ENCODE measurements around the gene STX8.
"Not testable (repeated sequence)": the region's sequence is repeated elsewhere in the genome, so short reads cannot be mapped to it uniquely, and the experiment has no call there.

The STX8 gene

DNA sequence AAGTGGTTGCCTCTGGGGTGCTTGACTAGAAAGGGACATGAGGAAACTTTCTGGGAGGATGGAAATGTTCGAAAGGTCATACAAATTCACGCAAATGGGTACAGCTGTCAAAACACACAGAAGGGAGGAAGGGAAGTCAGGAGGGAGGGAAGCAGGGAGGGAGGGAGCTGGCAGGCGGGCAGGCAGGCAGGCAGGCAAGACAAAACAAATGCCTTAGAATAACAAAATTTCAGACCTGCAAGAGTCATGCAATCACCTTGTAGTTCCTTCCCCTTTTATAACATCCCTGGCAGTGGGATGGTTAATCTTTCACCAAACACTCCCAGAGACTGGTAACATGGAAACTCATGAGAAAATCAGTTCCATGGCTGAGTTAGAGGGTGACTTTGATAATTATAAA, 189.2 kb downstream of the STX8 start:
- DNase-seq (ENCODE audit: low read depth), result no peak

DNA sequence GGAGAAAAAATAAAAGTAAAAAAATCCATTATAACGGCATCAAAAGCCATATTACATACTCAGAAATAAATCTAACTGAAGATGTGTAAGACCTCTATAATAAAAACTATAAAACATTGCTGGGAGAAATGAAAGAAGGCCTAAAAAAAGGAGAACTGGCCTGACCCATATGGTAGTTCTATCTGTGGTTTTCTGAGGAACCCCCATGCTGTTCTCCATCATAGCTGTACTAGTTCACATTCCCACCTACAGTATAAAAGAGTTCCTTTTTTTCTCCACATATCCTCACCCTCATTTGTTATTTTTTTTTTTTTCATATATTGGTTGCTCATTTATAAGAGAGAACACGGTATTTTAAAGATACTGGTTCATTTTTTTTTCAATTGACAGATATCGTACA, 191.8 kb downstream of the STX8 start:
- DNase-seq (ENCODE audit: low read depth), result no peak

DNA sequence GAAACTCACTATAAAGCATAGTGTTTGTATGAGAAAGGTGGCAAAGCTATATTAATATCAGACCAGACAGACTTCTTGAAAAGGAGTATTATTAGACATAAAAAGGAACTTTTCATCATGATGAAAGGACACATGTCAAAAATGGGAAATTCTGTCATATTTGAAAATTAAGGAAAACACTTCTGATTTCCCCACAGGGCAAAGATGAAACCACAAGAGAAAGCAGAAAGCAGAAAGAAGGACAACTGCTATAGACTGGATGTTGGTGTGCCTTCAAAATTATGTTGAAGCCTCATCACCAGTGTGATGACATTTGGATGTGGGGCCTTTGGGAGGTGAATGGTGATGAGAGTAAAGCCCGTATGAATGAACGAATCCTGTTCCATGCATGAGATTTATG, 193.0 kb downstream of the STX8 start:
- no peak for DNase-seq (ENCODE audit: low read depth)

DNA sequence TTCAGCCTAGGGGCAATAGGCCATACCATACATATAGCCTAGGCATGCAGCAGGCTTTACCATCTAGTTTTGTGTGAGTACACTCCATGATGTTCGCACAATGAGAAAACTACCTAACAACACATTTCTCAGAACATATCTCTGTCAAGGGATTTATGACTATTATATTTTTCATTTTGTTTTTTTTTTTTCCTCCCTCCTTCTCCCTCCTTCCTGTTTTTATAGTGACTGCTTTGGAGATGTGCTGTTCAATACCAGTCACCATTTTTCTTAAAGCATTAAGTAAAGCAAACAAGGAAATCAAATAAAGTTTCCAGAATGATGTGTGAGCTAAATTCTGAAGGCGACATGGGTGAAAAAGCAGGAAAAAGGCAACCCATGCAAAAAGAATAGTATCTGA, 194.6 kb downstream of the STX8 start:
- no peak for DNase-seq (ENCODE audit: low read depth)

DNA sequence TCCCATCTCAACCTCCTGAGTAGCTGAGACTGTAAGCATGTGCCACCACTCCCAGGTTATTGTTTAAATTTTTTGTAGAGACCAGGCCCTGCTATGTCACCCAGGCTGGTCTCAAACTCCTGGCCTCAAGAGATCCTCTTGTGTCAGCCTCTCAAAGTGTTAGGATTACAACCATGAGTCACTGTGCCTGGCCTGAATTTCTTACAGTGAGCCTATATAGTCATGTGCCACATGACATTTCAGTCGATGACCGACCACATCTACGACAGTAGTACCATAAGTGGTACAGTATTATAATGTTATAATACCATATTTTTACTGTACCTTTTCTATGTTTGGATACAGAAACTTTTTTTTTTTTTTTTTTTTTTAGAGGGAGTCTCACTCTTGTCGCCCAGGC, 195.3 kb downstream of the STX8 start:
- DNase-seq (ENCODE audit: low read depth), result peak; percentile 33

DNA sequence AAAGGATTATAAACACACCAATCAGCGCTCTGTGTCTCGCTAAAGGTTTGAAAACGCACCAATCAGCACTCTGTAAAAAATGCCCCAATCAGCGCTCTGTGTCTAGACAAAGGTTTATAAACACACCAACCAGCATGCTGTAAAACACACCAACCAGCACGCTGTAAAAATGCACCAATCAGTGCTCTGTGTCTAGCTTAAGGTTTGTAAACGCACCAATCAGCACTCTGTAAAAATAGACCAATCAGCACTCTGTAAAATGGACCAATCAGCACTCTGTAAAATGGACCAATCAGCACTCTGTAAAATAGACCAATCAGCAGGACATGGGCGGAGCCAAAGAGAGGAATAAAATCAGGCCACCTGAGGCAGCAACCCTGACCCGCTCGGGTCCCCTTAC, 199.4 kb downstream of the STX8 start:
- not testable (repeated sequence) for DNase-seq (ENCODE audit: low read depth)

DNA sequence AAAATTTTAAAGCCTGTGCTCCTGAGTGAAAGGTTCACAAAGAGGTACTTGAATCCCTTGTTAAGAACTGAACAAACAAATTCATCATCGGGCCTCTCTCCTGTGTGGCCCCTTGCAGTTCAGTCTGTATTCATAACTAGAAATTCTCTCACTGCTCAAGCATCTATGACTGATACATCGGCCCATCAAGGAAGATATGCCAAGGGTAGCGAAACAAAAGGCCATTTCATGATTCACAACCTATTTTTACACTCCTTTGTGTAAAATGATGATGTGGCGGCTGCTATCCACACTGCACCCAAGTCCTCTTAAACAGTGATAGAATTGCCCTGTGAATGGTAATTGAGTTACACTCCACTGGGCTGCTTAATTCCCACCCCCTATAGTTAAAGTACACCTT, 204.6 kb downstream of the STX8 start:
- peak; percentile 93 for DNase-seq (ENCODE audit: low read depth)

DNA sequence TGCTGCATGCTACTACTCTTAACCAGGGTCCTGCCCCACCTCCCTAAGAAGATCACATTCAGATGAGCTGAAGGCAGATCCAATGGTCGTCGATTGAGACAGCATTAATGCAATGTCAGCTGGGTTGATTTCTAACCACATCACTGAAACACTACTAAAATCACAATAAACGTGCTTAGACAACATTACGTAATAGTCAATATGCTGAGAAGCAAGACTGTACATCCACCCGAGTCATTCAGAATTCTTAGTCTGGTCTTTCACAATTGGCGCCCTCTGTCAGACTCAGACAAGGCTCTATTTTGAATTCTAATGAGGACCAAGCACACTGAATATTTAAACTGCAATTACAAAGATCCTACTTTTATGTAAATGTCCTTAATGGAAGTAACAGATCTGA, 205.2 kb downstream of the STX8 start:
- peak; percentile 43 for DNase-seq (ENCODE audit: low read depth)

DNA sequence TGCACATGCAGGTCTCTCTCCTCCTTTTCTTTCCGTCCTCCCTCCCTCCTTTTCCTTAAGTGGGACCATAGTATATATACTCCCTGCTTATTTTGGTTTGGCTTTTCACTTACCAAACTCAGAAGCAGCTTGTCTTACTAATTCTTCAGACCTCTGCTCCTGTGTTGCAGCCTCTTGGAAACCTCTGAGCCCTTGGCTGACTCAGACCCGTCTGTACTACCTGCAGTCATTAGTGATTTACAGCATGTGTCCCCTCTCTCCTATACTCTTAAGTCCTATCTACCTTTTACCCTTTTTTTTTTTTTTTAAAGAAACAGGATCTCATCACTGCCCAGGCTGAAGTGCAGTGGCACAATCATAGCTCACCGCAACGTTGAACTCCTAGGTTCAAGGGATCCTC, 207.0 kb downstream of the STX8 start:
- no peak for DNase-seq (ENCODE audit: low read depth)

DNA sequence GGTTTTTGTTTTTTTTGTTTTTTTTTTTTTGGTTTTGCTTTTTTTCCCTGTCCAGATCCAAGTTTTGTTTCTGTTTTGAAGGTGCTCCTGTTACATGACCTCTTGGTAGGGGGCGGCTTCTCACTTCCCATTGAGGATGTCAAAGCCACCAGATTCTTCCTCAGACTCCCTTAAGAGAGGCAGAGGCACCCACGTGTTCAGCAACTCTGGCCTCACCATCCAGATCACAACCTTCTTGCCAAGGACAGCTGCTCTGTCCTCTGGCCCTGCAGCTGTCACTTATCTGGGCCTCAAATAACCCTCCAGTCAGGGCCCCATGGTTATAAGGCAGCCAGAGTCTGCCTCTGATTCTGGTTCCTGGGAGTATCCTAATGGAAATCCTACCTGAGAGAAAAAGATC, 208.5 kb downstream of the STX8 start:
- no peak for DNase-seq (ENCODE audit: low read depth)

DNA sequence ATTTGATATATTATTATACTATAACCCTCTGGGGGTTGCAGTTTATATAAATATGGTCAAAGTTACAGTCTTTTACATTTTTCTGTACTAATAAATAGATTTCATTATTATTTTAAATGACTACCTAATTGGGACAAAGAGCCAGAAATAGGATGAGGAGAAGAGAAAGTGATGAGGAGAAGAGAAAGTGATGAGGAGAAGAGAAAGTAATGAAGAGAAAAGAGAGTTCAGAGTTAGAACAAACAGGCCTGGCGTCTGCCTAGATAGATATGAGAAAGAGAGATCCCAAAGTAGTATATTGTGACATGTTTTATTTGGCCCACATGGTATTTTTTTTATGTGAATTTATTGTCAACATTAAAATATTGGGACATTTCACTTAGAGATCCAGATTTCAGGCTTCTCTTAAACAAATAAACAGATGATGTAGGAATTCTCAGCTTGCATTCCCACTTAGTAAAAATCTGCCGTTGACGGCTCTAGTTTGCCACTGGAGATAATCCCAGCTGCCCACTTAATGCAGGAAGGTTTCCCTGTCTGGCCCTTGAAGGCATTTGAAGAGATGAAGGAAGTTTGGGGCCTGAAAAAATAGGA, 210.7 kb downstream of the STX8 start:
- DNase-seq (ENCODE audit: low read depth), result no peak

DNA sequence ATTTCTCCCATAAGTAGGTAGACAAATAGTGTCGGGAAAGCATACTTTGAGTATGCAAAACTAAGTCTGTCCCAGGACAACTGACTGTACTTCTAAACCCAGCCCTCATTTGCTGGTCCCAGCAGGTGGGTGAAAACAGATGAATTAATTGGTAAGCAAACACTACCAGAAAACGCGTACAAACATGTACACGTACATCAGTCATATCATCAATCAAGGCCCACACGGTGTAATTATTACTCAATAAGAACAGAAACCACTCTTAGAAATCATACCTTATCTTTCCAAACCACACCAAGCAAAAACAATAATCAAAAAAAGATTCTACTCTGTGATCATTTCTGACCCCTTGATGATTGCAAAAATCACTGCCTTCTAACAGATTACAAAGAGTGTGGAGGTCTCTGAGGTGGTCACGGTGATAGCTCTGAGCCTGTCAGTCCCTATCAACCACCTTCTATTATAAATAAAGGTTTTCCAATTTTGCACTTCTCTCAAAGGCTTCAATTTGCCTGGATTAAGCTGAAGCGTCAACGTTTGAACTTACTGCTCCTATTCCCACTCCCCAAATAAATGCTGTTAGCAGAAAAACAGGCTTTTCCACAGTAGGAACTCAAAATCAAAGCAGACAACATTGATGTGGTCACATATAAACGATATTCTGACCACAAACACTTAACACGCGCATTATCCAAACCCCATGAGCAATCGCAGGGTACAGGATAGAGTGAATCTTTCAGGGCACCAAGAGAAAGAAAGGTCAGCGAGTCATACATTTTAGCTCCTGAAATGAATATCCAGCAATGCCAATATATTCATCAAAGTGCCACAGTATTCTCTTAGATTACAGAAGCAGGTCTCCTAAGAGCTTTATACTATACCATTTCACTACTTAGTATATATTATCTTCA, 211.9 kb downstream of the STX8 start:
- DNase-seq (ENCODE audit: low read depth), result peak; percentile 87

DNA sequence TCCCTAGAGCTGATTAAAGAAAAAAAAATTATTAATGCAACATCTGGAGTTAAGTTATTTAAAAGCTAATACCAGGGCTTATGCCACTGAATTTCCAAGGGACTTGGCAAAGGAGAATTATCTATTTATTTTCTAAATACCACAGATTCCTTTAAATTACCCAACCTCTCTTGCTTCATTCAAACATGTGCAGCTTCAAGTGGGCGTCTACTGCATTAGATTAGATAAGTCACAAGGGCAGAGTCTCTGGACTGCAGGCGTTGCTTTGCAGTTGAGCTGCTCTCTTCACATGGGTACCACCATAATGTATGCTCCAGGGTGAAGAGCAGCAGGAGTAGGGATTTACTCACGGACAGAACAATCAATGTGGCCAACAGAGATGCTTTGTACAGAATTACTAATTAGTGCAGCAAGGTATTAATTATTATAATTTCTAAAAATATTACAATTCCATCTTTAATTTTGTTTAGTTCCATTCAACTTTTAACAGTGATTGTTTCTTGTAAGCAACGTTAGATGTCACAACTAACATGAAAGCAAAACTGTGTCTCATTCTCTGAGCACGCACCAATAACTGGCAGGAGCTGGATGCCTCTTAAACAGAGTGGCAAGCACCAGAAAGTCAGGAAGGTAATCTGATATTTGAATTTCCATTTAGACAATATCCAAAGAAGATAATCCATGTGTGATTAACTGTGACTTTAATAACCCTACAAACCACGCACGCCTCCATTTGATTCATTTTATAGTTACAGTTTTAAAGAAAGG, 214.2 kb downstream of the STX8 start:
- DNase-seq (ENCODE audit: low read depth), result peak; percentile 77

DNA sequence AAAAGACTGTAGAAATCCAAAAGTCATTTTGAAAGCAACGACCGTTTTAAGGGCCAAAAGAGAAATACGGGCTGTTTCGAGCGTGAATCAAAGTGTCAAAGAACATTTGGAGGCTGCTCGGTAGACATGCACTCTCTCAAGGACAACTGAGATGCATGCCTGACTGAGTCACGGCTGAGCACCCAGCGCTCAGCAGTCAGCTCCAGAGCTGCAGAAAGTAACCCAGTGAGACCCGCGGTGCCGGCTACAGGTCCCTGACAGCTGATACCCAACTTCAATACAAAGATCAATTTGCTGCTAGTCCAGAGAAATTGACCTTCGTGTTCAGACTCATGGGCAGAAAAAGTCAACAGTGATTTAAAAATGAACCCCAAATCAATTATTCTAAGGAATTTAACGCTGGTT, 214.9 kb downstream of the STX8 start:
- peak; percentile 64 for DNase-seq (ENCODE audit: low read depth)

DNA sequence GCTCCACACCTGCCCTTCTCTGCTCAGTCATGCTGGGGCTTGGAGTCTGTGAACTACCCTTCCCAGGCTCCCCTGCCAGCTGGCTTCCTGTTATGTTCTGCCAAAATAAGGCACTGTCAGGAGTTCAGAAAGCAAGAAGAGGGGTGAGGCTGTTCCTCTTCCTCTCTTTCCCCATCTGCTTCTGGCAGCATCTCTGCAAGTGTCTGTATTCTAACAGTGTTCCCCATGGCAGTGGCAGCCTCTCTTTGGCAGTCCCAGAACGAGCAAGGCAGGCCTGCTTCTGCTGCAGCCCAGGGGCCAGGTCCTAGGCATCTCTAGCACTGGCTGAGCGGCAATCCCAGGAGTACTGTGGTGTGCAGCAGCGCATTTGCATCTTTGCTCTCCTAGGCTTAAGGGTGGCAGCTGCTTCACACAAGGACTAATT, 219.1 kb downstream of the STX8 start:
- DNase-seq (ENCODE audit: low read depth), result no peak

DNA sequence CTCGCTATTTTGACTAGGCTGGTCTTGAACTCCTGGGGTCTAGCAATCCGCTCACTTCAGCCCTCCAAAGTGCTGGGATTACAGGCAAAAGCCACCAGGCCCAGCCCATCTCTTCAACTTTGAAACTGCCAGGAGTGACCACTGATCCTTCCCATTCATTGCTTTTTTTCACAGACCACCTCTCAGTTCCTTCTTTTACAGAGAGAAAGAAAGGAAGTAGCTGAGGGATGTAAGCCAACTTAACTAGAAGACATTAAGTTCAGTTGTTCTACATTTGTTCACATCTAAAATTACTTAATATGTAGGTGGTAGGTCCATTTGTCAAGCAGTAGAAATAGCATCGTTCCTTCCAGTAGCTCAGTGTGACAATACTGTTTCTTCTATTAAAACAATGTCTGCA, 219.8 kb downstream of the STX8 start:
- no peak for DNase-seq (ENCODE audit: low read depth)

DNA sequence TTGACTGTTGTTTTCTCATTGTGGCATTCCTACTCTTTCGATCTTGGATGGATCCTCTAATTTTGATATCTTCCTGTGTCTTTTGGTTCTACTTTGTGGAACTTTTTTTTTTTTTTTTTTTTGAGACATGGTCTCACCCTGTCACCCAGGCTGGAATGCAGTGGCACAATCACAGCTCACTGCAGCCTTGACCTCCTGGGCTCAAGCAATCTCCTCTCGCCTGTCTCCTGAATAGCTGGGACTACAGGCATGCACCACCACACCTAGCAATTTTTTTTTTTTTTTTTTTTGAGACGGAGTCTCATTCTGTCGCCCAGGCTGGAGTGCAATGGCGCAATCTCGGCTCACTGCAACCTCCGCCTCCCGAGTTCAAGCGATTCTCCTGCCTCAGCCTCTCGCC, 220.4 kb downstream of the STX8 start:
- DNase-seq (ENCODE audit: low read depth), result not testable (repeated sequence)

DNA sequence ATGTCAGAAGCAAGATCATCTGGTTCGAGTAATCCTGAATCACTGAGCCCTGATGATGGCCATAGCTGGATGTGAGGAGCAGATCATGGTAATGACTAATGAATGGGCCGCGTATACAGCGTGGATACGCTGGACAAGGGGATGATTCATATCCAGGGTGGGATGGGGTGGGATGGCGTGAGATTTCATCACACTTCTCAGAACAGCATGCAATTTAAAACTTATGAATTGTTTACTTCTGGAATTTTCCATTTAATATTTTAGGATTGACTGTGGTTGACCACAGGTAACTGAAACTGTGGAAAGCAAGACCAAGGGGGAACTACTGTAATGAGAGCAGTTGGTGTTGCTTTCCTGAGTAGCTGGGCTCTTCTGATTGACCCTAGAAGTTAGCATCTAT, 225.5 kb downstream of the STX8 start:
- peak; percentile 98 for DNase-seq (ENCODE audit: low read depth)

DNA sequence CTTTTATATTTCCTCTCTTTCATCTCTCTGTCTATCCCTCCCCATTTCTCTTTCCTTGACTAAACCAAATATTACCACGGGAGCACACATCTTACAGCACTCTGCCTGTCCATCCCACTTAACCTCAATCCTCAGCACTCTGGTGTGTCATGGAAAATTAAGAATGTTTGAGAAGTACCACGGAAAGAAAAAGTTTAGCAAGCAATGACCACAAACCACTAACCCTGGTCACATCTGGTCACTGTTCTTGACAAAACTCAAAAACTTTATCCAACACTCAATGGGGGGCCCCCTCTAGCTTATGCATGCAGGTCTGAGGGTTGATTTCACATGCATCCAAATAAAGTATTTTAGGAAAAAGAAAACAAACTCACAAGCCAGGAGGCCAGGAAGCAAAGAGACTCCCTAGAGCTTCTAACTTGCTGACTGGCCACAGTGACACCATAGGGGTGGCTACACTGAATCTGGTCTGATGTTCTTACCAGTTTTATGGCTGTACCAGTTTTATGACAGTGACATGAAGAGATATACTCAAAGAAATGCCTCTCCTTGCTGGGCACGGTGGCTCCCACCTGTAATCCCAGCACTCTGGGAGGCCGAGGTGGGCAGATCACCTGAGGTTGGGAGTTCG, 229.2 kb downstream of the STX8 start:
- peak; percentile 9 for DNase-seq (ENCODE audit: low read depth)

DNA sequence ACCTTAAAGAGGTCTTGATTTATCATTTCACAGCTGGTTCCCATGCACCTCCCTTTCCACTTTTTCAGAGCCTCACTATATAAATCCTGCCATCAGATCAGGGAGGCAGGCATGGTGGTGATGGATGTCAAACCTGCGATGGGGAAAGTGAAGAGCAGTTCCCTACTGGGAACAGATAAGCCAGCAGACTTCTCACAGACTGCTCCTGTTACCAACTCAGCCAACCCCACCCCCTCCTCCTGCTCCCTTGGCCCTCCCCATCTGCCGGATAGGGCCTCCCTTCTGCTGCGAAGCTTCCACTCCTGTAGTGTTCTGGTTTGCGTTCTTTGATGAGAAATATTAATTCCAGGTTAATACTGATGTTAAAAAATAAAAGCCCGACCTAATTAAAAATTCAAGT, 232.1 kb downstream of the STX8 start:
- no peak for DNase-seq (ENCODE audit: low read depth)

DNA sequence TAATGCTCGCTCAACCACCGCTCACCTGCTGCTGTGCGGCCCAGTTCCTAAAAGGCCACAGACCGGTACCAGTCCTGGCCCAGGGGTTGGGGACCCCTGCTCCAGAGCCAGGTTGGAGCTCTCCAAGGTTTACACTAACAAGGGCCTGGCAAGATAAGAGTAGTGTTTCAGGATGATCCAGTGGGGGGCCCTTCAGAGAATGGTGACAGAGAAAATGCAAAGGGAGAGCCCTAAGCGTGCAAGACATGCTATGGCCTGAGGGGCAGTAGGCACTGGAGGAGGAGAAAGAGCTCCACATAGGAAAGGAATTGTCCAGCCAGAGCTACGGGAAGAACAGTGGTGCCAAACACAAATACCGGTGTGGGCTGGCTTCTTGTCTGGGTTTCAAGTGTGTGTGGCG, 233.4 kb downstream of the STX8 start:
- no peak for DNase-seq (ENCODE audit: low read depth)

DNA sequence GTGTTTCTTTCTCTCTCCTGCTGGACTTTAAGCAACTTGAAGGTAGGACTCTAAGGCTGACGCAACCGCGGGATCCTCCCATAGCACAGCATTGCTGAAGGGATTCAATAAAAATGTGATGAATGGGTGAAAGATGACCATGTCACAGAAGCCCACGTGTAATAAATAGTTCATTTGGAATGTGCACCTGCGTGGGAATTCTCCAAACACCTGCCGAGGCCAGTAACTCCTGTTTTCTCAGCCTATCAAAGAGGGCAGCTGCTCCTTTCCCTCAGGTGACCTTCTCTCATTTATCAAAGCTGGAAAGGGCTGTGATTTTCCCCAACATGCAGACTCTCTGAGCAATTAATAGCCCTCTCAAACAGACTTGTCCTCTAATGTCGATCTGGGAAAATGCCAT, 235.7 kb downstream of the STX8 start:
- DNase-seq (ENCODE audit: low read depth), result no peak

Data from ELR (cell line).